A549 (cell line): Measurements from ENCODE around the gene ADAMTSL5. TPM values are rescaled to one million over a fixed set of nuclear protein-coding genes. Genes with fewer than 3 reads are reported as not detected.
A peak's percentile ranks its signal among the peaks of the same experiment; 100 is the strongest.

Experiments
- ATAC-seq, 2 experiments: fragments of 200-7000 bp in 1 of 2; fragments of >200 bp in 1 of 2; cut with Nextera tagmentation in 1 of 2; cut with Tn5 transposase in 1 of 2; 3 replicates each; pipeline versions ENCODE4 v1.8.0 to v1.9.1; 2018 to 2020; ENCODE audit warnings: mild to moderate bottlenecking in 1 of 2, moderate library complexity in 1 of 2
- CTCF ChIA-PET: fragments of 300-600 bp; sonication (Branson Sonifier 250); formaldehyde crosslinking; extraction: SDS; loops from one replicate; lab custom pipeline; 2021; ENCODE audit warnings: antibody characterized with exemption, inconsistent platforms; lab: Yijun Ruan, JAX
- POLR2A ChIA-PET: fragments of 350-600 bp; formaldehyde crosslinking; extraction: SDS; loops from one replicate; lab custom pipeline; 2021; ENCODE audit warnings: antibody characterized with exemption, inconsistent platforms; lab: Yijun Ruan, JAX
- DNase-seq, 2 experiments: peaks; one replicate each; pipeline versions ENCODE4 v3.0.0 to v3.0.0-alpha.2; 2011 to 2016; ENCODE audit warnings: low read depth in 1 of 2, low spot score in 1 of 2
- FAIRE-seq: peaks from 2 replicates; lab custom pipeline; 2011; peaks lifted over from hg19 to GRCh38; lab: Jason Lieb, UNC
- H3K27ac ChIP-seq, 2 experiments: fragments of >200 bp; sonication (Bioruptor Twin); formaldehyde crosslinking; 3 replicates each; pipeline ENCODE4 v1.5.1; 2016 to 2017
- H3K4me1 ChIP-seq: fragments of >200 bp; sonication (Bioruptor Twin); formaldehyde crosslinking; 3 replicates; pipeline ENCODE4 v1.6.1; 2016
- H3K4me2 ChIP-seq: fragments of >200 bp; sonication (Bioruptor Twin); formaldehyde crosslinking; 3 replicates; pipeline ENCODE4 v1.6.1; 2016
- H3K4me3 ChIP-seq: fragments of >200 bp; sonication (Bioruptor Twin); formaldehyde crosslinking; 3 replicates; pipeline ENCODE4 v1.5.1; 2016
- H3K9me3 ChIP-seq: fragments of >200 bp; sonication (Bioruptor Twin); formaldehyde crosslinking; 3 replicates; pipeline ENCODE4 v1.6.1; 2016
- BHLHE40 ChIP-seq: IDR thresholded peaks from 2 replicates; pipeline ENCODE4 v1.6.1; 2012; ENCODE audit warnings: low read depth, low read length, inconsistent platforms
- CBX2 ChIP-seq: fragments of 200-600 bp; sonication (generic); IDR thresholded peaks from 2 replicates; pipeline ENCODE4 v1.6.1; 2016; ENCODE audit warnings: low read depth, mild to moderate bottlenecking, borderline replicate concordance
- CBX8 ChIP-seq: fragments of 200-600 bp; sonication (generic); IDR thresholded peaks from 2 replicates; pipeline ENCODE4 v1.6.1; 2016
- CEBPB ChIP-seq, 2 experiments: fragments of >200 bp in 1 of 2; sonication (Bioruptor Twin) in 1 of 2; formaldehyde crosslinking in 1 of 2; IDR thresholded peaks; 2 replicates each; pipeline ENCODE4 v1.6.1; 2012 to 2016
- CHD2 ChIP-seq: fragments of 150-350 bp; IDR thresholded peaks from 2 replicates; pipeline ENCODE4 v1.6.1; 2014; ENCODE audit warnings: low read length; ENCODE audit not compliant: partially characterized antibody
- EHF ChIP-seq: fragments of 250-450 bp; sonication (Bioruptor Pico); IDR thresholded peaks from 2 replicates; pipeline ENCODE4 v1.5.0; 2020; ENCODE audit warnings: mild to moderate bottlenecking
- FOSL2 ChIP-seq, 2 experiments: fragments of 450-650 bp in 1 of 2; fragments of >200 bp in 1 of 2; sonication (Bioruptor Twin) in 1 of 2; formaldehyde crosslinking; IDR thresholded peaks; 2 replicates each; pipeline versions ENCODE4 v1.5.0 to v1.6.1; 2016 to 2020; ENCODE audit warnings: mild to moderate bottlenecking in 1 of 2, moderate library complexity in 1 of 2
- HOXB13 ChIP-seq: fragments of 250-450 bp; sonication (Bioruptor Pico); IDR thresholded peaks from 2 replicates; pipeline ENCODE4 v1.5.0; 2020; ENCODE audit warnings: low read depth, mild to moderate bottlenecking, moderate library complexity
- JUNB ChIP-seq: fragments of >200 bp; sonication (Bioruptor Twin); formaldehyde crosslinking; IDR thresholded peaks from 2 replicates; pipeline ENCODE4 v1.6.1; 2016
- KDM5A ChIP-seq: fragments of 200-600 bp; sonication (generic); IDR thresholded peaks from 2 replicates; pipeline ENCODE4 v1.6.1; 2016; ENCODE audit warnings: antibody characterized with exemption, mild to moderate bottlenecking
- NFE2L2 ChIP-seq: fragments of 150-350 bp; conservative IDR thresholded peaks from 2 replicates; pipeline ENCODE4 v1.6.1; 2014; ENCODE audit warnings: low read length
- NPAS2 ChIP-seq: fragments of 250-450 bp; sonication (Bioruptor Pico); IDR thresholded peaks from 2 replicates; pipeline ENCODE4 v1.8.0; 2022; ENCODE audit warnings: mild to moderate bottlenecking, moderate library complexity, borderline replicate concordance
- NR3C1 ChIP-seq: fragments of >200 bp; sonication (Bioruptor Twin); formaldehyde crosslinking; IDR thresholded peaks from 3 replicates; pipeline ENCODE4 v1.6.1; 2017
- POLR2A ChIP-seq: IDR thresholded peaks from 2 replicates; pipeline ENCODE4 v1.6.1; 2012; ENCODE audit warnings: mild to moderate bottlenecking, low read length
- RAD21 ChIP-seq, 2 experiments: fragments of >200 bp in 1 of 2; sonication (Bioruptor Twin) in 1 of 2; formaldehyde crosslinking in 1 of 2; IDR thresholded peaks in 1 of 2; conservative IDR thresholded peaks in 1 of 2; 2 replicates in 1 of 2; 3 replicates in 1 of 2; pipeline ENCODE4 v1.6.1; 2012 to 2018; ENCODE audit warnings: inconsistent platforms in 1 of 2
- RFX5 ChIP-seq: fragments of 450-650 bp; IDR thresholded peaks from 2 replicates; pipeline ENCODE4 v1.7.1; 2014; ENCODE audit warnings: antibody characterized with exemption, mild to moderate bottlenecking, moderate library complexity
- SMC3 ChIP-seq: fragments of >200 bp; sonication (Bioruptor Twin); formaldehyde crosslinking; IDR thresholded peaks from 3 replicates; pipeline ENCODE4 v1.6.1; 2018; ENCODE audit warnings: inconsistent platforms
- SREBF2 ChIP-seq: fragments of 450-650 bp; IDR thresholded peaks from 2 replicates; pipeline ENCODE4 v1.6.1; 2014; ENCODE audit warnings: mild to moderate bottlenecking, moderate library complexity
- ZC3H11A ChIP-seq: fragments of 450-650 bp; IDR thresholded peaks from 2 replicates; pipeline ENCODE4 v1.6.1; 2014; ENCODE audit warnings: antibody characterized with exemption, mild to moderate bottlenecking
- ZFP36 ChIP-seq: fragments of 450-650 bp; IDR thresholded peaks from 2 replicates; pipeline ENCODE4 v1.6.1; 2014; ENCODE audit warnings: borderline replicate concordance; ENCODE audit not compliant: partially characterized antibody
- ZNF302 ChIP-seq: fragments of 250-450 bp; sonication (Bioruptor Pico); IDR thresholded peaks from 2 replicates; pipeline ENCODE4 v1.9.0; 2021; ENCODE audit warnings: inconsistent platforms, mild to moderate bottlenecking, moderate library complexity
- ZSCAN20 ChIP-seq: fragments of 250-450 bp; sonication (Bioruptor Pico); IDR thresholded peaks from 2 replicates; pipeline ENCODE4 v1.8.0; 2022; ENCODE audit warnings: mild to moderate bottlenecking, moderate library complexity
- WGBS: methylation state at CpG from one replicate; pipeline ENCODE4 v1.1.6; 2017; ENCODE audit errors: missing lambda C conversion rate; 5-methylcytosine and 5-hydroxymethylcytosine counted together
- polyA plus RNA-seq, 4 experiments: library from polyadenylated mRNA; depleted of rRNA in 3 of 4; stranded (reverse); fragments of >200 nt; fragmentation: RNase III in 1 of 4; extraction: RNeasy Plus Mini Kit Qiagen cat#74134 plus additional on column Dnase treatment in 1 of 4; gene quantifications; 2 replicates in 3 of 4; 3 replicates in 1 of 4; pipeline ENCODE4 v1.2.3, GENCODE V29; 2011 to 2017
- TF ChIP-seq, protein P1 (sequence below): fragments of 250-450 bp; sonication (Bioruptor Pico); IDR thresholded peaks from 2 replicates; pipeline ENCODE4 v1.5.0; 2021; ENCODE audit warnings: mild to moderate bottlenecking, moderate library complexity, borderline replicate concordance
- TF ChIP-seq, protein P2 (sequence below): fragments of 150-350 bp; IDR thresholded peaks from 2 replicates; pipeline ENCODE4 v1.6.1; 2014; ENCODE audit warnings: low read depth, mild to moderate bottlenecking, low read length
- TF ChIP-seq, protein P3 (sequence below): fragments of >200 bp; sonication (Bioruptor Twin); formaldehyde crosslinking; IDR thresholded peaks from 3 replicates; pipeline ENCODE4 v1.6.1; 2016
- TF ChIP-seq, protein P4 (sequence below): fragments of 250-450 bp; sonication (Bioruptor Pico); IDR thresholded peaks from 2 replicates; pipeline ENCODE4 v1.5.0; 2020; ENCODE audit warnings: low read depth, mild to moderate bottlenecking, moderate library complexity
- TF ChIP-seq, protein P5 (sequence below): IDR thresholded peaks from 2 replicates; pipeline ENCODE4 v1.6.1; 2012
- TF ChIP-seq, protein P6 (sequence below): IDR thresholded peaks from 2 replicates; pipeline ENCODE4 v1.6.1; 2012; ENCODE audit warnings: low read depth, borderline replicate concordance
- TF ChIP-seq, protein P7 (sequence below): fragments of >200 bp; sonication (Bioruptor Twin); formaldehyde crosslinking; IDR thresholded peaks from 2 replicates; pipeline ENCODE4 v1.6.1; 2016

ADAMTSL5 gene
- polyA plus RNA-seq, 2 of the 4 experiments (the other 2 are of a cell fraction): 1.4 to 3.0 TPM

DNA sequence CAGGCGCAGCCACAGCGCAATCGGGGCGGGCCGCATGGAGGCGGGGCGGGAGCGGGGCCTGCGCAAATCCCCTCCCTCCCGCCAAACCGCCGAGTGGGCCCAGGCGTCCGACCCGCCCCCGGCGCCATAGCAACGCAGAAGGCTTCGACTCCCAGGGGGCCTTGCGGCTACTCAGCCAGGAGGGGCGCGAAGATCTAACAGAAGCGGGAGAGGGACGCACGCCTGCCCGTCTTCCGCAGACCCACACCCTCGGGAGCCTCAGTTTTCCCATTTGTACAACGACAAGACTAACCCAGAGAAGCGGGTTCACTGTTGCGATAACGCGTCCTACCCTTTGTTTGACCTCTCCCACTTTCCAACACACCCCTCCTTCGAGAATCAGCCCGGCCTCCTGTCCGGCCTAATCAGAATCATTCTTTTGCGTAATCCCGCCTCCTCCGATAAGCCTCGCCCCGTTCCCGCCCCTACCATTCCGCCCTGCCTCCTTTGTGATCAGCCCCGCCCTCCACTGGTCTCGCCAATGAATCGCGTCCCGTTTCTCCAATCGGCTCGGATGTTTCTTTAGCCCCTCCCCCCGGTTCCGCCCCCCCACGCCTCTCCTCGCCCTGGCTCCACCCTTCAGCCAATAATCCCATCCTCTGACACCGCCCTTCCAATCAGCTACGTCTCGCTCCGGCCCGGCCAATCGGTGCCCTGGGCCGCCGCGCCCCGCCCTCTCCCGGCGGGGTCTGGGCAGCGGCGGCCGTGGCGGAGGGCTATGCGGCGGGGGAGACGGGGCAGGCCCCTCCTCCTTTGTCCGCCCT lies 22.3 kb downstream of the ADAMTSL5 start, which contains the start of gene PCSK4:
PCSK4 (minus strand) TSS at position 40 of the 803 bp plus-strand sequence; CDS start at position 36, 4 bp downstream.
- FAIRE-seq: no peak

DNA sequence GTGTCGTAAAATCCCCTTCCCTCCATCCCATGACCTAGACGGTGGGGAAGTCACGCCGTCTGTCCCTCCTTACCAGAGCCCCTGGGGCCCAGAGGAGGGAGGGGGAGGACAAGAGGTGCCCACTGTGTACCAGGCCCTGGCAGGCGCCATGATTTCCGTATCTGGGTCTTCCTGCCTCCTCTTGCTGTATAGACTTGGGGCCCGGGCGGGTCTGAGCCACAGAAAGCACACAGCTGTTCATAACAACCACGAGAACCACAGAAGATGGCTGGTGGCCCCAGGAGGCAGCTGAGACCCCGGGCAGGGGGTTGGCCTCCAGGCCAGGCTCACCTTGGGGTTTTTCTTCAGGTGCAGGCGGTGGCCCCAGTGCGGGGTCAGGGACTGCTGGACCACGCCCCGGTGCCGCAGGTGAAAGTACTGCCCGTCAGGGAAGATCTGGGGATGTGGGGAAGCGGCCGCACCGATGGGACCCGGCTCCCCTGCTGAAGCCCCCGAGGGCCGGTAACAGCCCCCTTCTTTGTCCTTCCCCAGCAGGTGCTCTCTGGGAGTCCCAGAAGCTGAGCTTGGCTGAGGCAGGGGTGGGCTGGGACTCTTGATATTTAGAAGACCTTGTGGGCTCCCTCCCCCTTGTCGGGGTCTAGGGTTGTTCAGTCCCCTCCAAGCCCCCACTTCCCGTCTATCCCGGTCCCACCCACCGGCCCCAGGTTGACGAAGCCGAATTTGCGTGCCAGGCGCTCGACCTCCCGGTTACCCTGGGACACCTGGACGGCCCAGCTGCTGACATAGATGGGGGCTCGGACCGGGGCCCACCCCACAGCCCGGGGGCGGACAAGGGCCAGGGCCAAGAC lies 23.1 kb downstream of the ADAMTSL5 start:
- 77% methylated on average over 16 of the region's 37 CpGs for WGBS
- 0 out of 6 replicates have a peak, but pooled peaks of 1 of the 2 experiments have one; percentile 0 for ATAC-seq
- no peaks in the 10 kb centered on the region for H3K9me3 ChIP-seq
- peak overlapping the region; percentile 46 for H3K4me3 ChIP-seq
- H3K27ac ChIP-seq: peak overlapping the region; percentile 76 to 96
- DNase-seq: no peak
- H3K4me1 ChIP-seq: peaks cover 18% of the 10 kb centered on the region; the same call in 2 of the 3 replicates
- peak overlapping the region; percentile 83 for H3K4me2 ChIP-seq
- ChIA-PET POLR2A (no interaction called here), CTCF (interaction anchor here (1.3 to 1.8 kb wide), 2 partner anchors 13 to 182 kb away, joined by 3 to 6 read pairs; no protein-coding TSS in a partner anchor)
- FAIRE-seq: no peak
- no peak for TF ChIP-seq RAD21 (conservative IDR thresholded peaks at IDR 0.05 in 1 of 2, IDR thresholded peaks at IDR 0.05 in 1 of 2)
- no peak for TF ChIP-seq ZSCAN20
- TF ChIP-seq CBX8: no peak
- TF ChIP-seq NFE2L2: no peak
- TF ChIP-seq ZNF302 (CRISPR knock-in tag): no peak
- TF ChIP-seq NPAS2 (CRISPR knock-in tag): no peak
- no peak for TF ChIP-seq RFX5
- TF ChIP-seq SMC3: no peak
- TF ChIP-seq, protein P1, sequence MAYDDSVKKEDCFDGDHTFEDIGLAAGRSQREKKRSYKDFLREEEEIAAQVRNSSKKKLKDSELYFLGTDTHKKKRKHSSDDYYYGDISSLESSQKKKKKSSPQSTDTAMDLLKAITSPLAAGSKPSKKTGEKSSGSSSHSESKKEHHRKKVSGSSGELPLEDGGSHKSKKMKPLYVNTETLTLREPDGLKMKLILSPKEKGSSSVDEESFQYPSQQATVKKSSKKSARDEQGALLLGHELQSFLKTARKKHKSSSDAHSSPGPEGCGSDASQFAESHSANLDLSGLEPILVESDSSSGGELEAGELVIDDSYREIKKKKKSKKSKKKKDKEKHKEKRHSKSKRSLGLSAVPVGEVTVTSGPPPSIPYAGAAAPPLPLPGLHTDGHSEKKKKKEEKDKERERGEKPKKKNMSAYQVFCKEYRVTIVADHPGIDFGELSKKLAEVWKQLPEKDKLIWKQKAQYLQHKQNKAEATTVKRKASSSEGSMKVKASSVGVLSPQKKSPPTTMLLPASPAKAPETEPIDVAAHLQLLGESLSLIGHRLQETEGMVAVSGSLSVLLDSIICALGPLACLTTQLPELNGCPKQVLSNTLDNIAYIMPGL (CRISPR knock-in tag): no peak
- no peak for TF ChIP-seq CHD2
- no peak for TF ChIP-seq CBX2
- TF ChIP-seq, protein P2, sequence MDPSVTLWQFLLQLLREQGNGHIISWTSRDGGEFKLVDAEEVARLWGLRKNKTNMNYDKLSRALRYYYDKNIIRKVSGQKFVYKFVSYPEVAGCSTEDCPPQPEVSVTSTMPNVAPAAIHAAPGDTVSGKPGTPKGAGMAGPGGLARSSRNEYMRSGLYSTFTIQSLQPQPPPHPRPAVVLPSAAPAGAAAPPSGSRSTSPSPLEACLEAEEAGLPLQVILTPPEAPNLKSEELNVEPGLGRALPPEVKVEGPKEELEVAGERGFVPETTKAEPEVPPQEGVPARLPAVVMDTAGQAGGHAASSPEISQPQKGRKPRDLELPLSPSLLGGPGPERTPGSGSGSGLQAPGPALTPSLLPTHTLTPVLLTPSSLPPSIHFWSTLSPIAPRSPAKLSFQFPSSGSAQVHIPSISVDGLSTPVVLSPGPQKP: no peak
- no peak for TF ChIP-seq KDM5A
- TF ChIP-seq, protein P3, sequence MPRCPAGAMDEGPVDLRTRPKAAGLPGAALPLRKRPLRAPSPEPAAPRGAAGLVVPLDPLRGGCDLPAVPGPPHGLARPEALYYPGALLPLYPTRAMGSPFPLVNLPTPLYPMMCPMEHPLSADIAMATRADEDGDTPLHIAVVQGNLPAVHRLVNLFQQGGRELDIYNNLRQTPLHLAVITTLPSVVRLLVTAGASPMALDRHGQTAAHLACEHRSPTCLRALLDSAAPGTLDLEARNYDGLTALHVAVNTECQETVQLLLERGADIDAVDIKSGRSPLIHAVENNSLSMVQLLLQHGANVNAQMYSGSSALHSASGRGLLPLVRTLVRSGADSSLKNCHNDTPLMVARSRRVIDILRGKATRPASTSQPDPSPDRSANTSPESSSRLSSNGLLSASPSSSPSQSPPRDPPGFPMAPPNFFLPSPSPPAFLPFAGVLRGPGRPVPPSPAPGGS: no peak
- no peak for TF ChIP-seq CEBPB (IDR thresholded peaks at IDR 0.05)
- TF ChIP-seq BHLHE40: no peak
- TF ChIP-seq HOXB13: no peak
- no peak for TF ChIP-seq FOSL2 (IDR thresholded peaks at IDR 0.05)
- no peak for TF ChIP-seq FOSL2 (CRISPR knock-in tag; IDR thresholded peaks at IDR 0.05)

More for the DNA sequence above, 22.3 kb downstream of the ADAMTSL5 start, which contains the start of gene PCSK4:
- H3K27ac ChIP-seq: peak within 1 kb of the TSS; percentile 76 to 96
- peak within 1 kb of the TSS; percentile 48 for H3K4me3 ChIP-seq
- TF ChIP-seq, protein P4, sequence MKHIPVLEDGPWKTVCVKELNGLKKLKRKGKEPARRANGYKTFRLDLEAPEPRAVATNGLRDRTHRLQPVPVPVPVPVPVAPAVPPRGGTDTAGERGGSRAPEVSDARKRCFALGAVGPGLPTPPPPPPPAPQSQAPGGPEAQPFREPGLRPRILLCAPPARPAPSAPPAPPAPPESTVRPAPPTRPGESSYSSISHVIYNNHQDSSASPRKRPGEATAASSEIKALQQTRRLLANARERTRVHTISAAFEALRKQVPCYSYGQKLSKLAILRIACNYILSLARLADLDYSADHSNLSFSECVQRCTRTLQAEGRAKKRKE: no peak
- TF ChIP-seq NPAS2 (CRISPR knock-in tag) (no peak), ZC3H11A (no peak), EHF (CRISPR knock-in tag) (no peak), POLR2A (peak; percentile 28; the same call in 1 of the 2 replicates), RFX5 (peak; percentile 69; the same call in 1 of the 2 replicates), SMC3 (no peak), JUNB (no peak), ZFP36 (no peak), SREBF2 (no peak), NR3C1 (no peak), CEBPB (IDR thresholded peaks at IDR 0.05) (peak in 1 of 2 experiments; percentile 73; a peak in 2 of 4 replicates)
- TF ChIP-seq, protein P5, sequence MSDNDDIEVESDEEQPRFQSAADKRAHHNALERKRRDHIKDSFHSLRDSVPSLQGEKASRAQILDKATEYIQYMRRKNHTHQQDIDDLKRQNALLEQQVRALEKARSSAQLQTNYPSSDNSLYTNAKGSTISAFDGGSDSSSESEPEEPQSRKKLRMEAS: 0 out of 2 replicates have a peak, but pooled peaks have one; percentile 41
- TF ChIP-seq, protein P6, sequence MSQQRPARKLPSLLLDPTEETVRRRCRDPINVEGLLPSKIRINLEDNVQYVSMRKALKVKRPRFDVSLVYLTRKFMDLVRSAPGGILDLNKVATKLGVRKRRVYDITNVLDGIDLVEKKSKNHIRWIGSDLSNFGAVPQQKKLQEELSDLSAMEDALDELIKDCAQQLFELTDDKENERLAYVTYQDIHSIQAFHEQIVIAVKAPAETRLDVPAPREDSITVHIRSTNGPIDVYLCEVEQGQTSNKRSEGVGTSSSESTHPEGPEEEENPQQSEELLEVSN: peak; percentile 67; the same call in 1 of the 2 replicates
- TF ChIP-seq, protein P7, sequence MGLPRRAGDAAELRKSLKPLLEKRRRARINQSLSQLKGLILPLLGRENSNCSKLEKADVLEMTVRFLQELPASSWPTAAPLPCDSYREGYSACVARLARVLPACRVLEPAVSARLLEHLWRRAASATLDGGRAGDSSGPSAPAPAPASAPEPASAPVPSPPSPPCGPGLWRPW: no peak
- TF ChIP-seq, all 56 proteins: peak for 5
- ChIA-PET CTCF (interaction anchor here (0.9 to 1.8 kb wide), 3 partner anchors 12 to 182 kb away, joined by 3 to 6 read pairs (median 3); no protein-coding TSS in a partner anchor), POLR2A (interaction anchor here (0.6 to 1.1 kb wide), 5 partner anchors 15 to 215 kb away, joined by 3 to 4 read pairs (median 4); partner anchors contain the start of gene FAM174C)
- Histone ChIP-seq H3K9me3 (no peaks in the 10 kb centered on the region), H3K4me2 (peak within 1 kb of the TSS; percentile 83), H3K4me1 (peaks cover 18% of the 10 kb centered on the region; the same call in 2 of the 3 replicates)
- 0% methylated on average over 18 of the region's 74 CpGs for WGBS
- ATAC-seq: peak; percentile 85 to 94
- DNase-seq: peak; percentile 85 to 99
